Measurements from ENCODE around the gene CRTC2. TPM values are rescaled to one million over a fixed set of nuclear protein-coding genes. Genes with fewer than 3 reads are reported as not detected.

CRTC2 gene, protein sequence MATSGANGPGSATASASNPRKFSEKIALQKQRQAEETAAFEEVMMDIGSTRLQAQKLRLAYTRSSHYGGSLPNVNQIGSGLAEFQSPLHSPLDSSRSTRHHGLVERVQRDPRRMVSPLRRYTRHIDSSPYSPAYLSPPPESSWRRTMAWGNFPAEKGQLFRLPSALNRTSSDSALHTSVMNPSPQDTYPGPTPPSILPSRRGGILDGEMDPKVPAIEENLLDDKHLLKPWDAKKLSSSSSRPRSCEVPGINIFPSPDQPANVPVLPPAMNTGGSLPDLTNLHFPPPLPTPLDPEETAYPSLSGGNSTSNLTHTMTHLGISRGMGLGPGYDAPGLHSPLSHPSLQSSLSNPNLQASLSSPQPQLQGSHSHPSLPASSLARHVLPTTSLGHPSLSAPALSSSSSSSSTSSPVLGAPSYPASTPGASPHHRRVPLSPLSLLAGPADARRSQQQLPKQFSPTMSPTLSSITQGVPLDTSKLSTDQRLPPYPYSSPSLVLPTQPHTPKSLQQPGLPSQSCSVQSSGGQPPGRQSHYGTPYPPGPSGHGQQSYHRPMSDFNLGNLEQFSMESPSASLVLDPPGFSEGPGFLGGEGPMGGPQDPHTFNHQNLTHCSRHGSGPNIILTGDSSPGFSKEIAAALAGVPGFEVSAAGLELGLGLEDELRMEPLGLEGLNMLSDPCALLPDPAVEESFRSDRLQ
- total RNA-seq: 7.7 and 8.3 TPM in 2 replicates

GRCh38 chr1:153958111-153958960 is at the start of gene CRTC2:
Gene CRTC2, minus strand, starts transcription at chr1:153958612. Its CDS starts 115 bp downstream, at chr1:153958497.

DNA sequence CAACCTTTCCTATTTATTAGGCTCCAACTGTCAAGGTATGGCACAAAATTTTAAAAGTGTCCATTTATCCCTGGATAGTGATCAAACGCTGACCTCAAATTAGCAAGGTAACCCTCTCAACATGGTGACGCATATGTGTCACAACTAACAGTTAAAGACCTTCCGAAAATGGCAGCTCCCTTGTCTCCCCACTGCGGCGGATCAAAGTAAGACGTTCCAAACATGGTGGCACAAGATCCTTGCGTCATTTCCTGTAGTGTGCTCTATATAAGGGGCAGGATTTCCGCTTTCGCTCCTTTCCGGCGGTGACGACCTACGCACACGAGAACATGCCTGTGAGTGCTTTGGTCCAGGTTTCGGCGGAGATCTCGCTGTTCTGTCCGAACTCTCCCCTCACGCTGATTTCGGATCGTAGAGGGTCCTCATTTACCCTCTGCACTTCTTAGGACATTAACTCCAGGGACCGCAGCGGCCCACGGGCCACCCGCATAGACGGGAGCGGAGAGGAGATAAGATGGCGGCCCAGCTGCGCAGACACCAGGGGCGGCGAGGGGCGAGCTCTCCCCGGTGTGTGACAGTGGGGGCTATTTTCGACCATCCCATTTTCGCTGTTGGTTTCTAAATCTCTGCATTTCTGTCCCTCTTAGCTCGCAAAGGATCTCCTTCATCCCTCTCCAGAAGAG is 32.2 kb upstream of the CRTC2 start, which contains the start of gene RPS27:
Gene RPS27 (plus strand): TSS at position 295 of the 683 bp plus-strand sequence. CDS start 35 bp downstream, at position 330.

GRCh38 chr1:153985941-153986761 is 27.7 kb upstream of the CRTC2 start, which contains the start of gene RAB13:
Gene RAB13, minus strand, starts transcription at chr1:153986339. Its CDS starts 103 bp downstream, at chr1:153986236.

DNA sequence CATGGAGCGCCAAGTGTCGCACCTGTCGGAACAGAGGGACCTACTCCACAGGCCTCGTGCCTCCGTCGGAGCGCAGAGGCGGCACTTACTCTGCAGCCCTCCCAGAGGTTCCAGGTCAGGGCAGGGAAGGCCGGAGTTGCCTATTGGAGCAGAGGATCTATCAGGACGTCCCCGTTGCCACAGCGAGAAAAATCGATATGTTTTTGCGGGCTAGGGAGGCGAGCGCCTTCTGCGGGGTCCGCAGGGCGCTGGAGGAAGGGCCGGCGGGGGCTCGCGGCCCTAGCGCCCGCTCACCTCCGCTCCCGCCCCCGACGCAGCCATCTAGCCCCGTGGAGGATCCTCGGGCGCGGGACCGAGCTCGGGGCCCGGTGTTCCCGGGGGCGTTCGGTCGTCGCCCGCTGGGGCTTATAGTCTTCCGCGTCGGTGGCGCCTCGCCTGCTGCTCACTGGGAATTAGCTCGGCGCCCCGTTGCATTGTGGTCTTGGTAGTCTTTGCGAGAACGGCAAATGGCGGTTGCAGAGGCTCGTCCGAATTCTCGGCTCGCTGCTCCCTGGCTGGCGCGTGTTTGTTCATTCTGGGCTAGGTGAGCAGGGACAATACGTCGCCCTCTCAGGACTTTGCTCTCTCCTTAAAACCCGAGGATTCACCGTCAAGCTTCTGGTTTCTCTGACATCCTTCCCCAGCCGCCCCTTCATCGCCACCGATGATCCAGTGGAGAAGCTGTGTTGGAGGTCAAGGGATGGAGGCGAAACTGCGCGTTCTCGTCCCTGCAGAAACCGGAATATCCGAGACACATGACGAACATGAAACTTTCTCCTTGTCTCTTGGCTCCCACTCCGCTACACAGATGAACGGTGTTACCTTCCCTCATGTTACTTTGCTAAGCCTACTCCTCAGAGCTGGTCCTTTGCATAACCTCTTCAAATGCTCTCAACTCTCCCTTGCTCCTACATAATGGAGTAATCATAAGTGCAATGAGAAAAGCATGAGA is 19.1 kb upstream of the CRTC2 start, which contains the start of gene JTB:
Gene JTB (minus strand): TSS at position 425 of the 991 bp plus-strand sequence. CDS start 422 bp downstream, at position 3.

DNA sequence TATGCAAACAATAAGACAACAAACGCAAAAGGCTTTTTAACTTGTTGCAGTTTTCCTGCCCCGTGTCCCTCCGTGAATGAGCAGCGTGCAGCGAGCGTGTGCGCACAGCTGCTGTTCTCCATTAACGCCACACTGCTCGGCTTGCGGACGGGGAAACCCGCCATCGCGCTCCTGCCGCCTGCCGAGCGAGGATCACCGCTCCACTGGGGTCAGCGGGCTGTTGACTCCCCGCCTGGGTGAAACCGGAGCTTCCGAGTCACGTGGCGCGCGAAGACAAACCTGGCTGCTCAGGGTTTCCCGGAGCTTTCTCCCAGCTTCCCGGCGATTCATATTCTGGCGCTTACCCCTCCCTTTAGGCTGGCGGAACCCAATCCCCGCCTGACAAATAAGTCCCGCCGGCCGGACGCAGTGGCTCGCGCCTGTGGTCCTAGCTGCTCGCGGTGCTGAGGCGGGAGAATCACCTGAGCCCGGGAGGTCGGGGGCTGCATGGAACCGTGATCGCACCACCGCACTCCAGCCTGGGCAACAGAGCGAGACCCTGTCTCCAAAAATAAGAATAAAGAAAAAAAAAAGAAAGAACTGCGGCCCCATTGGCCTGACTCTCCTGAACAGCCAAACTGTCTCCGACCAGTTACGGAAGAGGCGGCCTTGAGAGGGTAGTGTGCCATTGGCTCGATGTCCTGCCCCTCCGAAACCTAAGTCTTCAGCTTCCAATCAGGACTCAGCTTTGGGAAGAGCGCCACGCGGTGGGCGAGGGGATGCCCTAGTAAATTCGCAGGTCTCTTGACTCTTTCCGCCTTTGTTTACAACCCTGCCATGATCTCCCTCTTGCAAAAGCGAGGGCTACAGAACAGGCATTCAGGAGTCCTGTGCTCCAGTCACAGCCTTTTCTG is 8.9 kb upstream of the CRTC2 start, which contains the start of gene CREB3L4:
Gene CREB3L4 (plus strand): TSS at position 796 of the 893 bp plus-strand sequence. CDS start 624 bp downstream, outside the sequence.

DNA sequence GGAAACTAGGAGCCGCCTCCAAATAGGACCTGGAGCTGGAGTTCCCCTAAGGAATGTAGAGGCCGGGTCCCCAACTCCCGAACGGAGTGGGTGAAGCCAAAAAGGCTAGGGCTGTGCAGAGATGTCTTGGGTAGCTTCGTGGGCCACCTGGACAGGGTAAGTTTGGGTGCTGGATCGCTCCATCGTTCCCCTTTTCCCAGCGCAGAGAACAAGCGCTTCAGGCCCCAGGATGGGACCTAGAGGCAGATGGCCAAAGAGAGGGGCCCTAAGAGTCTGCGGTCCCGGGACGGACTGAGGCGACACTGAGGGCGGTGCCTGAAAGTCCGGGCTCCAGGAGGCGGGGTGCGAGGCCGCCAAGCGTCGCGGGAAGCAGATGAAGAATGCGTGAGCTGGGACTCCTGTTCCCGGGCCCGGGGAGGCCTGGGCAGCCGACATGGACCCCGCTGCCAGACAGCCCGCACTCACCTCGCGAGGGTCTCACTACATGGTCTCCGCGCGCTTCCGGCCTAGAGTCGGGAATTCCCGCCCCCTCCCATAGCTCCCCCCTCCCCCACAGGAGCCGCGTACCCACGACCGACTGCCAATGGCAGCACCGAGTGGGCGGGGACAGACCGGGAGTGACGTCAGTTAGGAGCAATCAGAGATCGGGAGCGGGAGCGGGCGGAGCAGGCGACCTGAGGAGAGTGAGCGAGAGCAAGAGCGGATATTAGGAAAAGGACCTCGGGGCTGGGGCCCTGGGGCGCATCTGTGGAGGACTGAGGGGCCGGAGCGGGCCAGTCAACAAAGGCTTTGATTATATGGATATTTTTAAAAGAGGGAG is 4.8 kb upstream of the CRTC2 start, which contains the start of gene SLC39A1:
Gene SLC39A1 (minus strand): TSS at position 508 of the 820 bp plus-strand sequence. CDS start 822 bp downstream, outside the sequence.

DNA sequence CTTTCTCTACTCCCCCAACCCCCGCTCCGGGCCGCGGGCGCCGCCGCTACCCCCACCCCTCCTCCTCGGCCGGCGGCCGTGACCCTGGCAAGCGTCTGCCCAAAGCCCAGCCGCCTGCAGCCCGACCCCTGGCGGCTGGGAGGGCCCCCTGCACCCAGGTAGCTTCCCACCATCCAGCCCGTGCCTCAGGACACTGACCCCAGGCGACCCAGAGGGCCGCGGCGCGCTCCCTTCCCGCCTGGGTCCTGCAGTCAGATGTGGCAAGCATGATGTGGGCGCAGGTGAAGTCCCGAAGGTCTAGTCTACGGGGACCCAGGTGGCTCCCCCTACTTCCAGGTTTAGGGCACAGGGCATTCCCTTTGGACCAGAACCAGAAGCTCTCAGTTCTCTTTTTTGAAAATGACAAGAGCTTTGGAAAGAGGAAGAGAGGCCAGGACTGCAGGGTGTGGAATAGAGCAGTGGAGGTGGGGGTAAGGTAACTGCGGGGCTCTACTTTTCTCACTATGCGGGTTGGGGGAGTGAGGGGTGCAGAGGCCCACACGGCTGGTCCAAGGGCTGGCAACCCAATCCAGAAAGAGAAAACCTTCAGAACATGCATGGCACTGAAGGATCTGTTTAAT is 11.7 kb downstream of the CRTC2 start, which contains the start of gene DENND4B:
Gene DENND4B (minus strand): TSS at position 97 of the 620 bp plus-strand sequence. CDS start 2,344 bp downstream, outside the sequence.

GRCh38 chr1:153922972-153923925 is 35.2 kb downstream of the CRTC2 start, which contains the start of gene GATAD2B:
Gene GATAD2B, minus strand, starts transcription at chr1:153922972. Its CDS starts 94,625 bp downstream, at chr1:153828347.

Small RNA genes lying within 50 kb of the gene (small RNA-seq; reads per million reads assigned to genes)
- not detected for gene MIR6737 (ENCODE audit: low replicate concordance)

Other genes starting within 250 kb of the CRTC2 start
- gene INTS3, start 230.6 kb downstream of the CRTC2 start, total RNA-seq: 51.6 and 51.8 TPM in 2 replicates
- 6.7 and 15.3 TPM in 2 replicates for gene SLC27A3, start 183.2 kb downstream of the CRTC2 start, total RNA-seq
- 7.3 and 11.4 TPM in 2 replicates for gene GATAD2B, start 35.6 kb downstream of the CRTC2 start, total RNA-seq
- 26.9 and 28.2 TPM in 2 replicates for gene DENND4B, start 11.9 kb downstream of the CRTC2 start, total RNA-seq
- gene SLC39A1, start 4.9 kb upstream of the CRTC2 start, total RNA-seq: 117 and 125 TPM in 2 replicates
- 7.2 and 11.6 TPM in 2 replicates for gene CREB3L4, start 9.3 kb upstream of the CRTC2 start, total RNA-seq
- 109 and 147 TPM in 2 replicates for gene JTB, start 19.1 kb upstream of the CRTC2 start, total RNA-seq
- gene RAB13, start 27.7 kb upstream of the CRTC2 start, total RNA-seq: 30.9 and 105 TPM in 2 replicates
- 955 and 1,777 TPM in 2 replicates for gene RPS27, start 32.1 kb upstream of the CRTC2 start, total RNA-seq
- under 0.01 TPM in 2 replicates for gene NUP210L, start 196.5 kb upstream of the CRTC2 start, total RNA-seq
- gene TPM3, start 233.5 kb upstream of the CRTC2 start, total RNA-seq: 439 and 952 TPM in 2 replicates
- gene CFAP141, start 247.7 kb upstream of the CRTC2 start, total RNA-seq: not detected in 2 replicates

All from placental pericyte (primary cell).